Measurements from ENCODE around the gene INPP5D. TPM values are rescaled to one million over a fixed set of nuclear protein-coding genes. Genes with fewer than 3 reads are reported as not detected.

The INPP5D gene
- total and polyA plus RNA-seq, 2 donors (not counting 1 experiment from before 2014, with no cell fraction given): 0.01 to 0.33 TPM

DNA sequence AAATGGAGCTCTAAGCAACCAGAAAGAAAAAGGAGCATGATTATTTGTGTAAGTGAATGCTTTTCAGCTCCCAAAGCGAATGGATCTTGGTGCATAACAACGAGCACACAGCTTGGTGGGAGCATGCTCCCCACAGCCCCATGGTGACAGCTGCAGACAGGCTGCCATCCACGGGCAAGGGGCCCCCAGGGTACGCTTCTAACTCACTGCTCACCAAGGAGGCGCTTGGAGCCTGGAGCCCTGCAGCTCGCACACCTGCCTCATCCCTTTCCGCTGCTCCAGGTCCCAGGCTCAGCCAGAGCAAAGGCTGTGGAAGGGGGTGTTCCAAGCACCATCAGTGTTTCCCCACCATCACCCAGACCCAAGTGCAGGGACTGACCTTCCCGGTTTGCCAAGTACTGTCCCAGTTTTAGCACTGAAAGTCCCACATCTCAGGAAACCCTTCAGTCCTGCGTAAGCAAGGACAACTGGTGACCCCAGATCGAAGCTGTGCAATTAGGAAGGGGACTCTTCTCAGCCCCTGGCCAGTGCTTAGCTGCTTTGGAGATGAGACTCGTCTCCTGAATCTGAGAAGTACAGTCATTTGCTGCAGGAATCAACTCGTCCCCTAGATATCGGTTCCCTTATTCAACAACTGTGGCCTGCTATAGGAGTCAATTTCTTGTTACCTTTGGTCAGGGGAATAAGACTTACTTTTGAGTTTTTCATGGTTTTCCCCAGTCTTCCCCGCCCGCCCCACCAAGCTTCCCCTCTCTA lies 141.3 kb downstream of the INPP5D start:
- no peaks in the 10 kb centered on the region for H3K4me1 ChIP-seq (ENCODE audit: control insufficient read depth, extremely low read depth, insufficient read depth, low read length)
- no peaks in the 10 kb centered on the region for H3K36me3 ChIP-seq (ENCODE audit: control insufficient read depth, insufficient read depth, low read length)
- no peak overlapping the region for H3K27ac ChIP-seq (ENCODE audit: insufficient read depth, low read length)
- H3K79me2 ChIP-seq (ENCODE audit: control insufficient read depth, insufficient read depth, low read length): no peaks in the 10 kb centered on the region
- H3K4me2 ChIP-seq (ENCODE audit: extremely low read depth, insufficient read depth, low read length): no peak overlapping the region
- no peak overlapping the region for H2AFZ ChIP-seq (ENCODE audit: low read length)
- no peak overlapping the region for H3K4me3 ChIP-seq (replicated peaks in 1 of 4; ENCODE audit: control extremely low read depth in 1 of 4, insufficient read depth in 1 of 4, low read depth in 3 of 4, low read length in 4 of 4)
- H3K9ac ChIP-seq (ENCODE audit: insufficient read depth, low read length): no peak overlapping the region
- TF ChIP-seq EZH2 (IDR thresholded peaks at IDR 0.05; ENCODE audit: low read length, missing control alignments): no peak
- TF ChIP-seq, protein P1, sequence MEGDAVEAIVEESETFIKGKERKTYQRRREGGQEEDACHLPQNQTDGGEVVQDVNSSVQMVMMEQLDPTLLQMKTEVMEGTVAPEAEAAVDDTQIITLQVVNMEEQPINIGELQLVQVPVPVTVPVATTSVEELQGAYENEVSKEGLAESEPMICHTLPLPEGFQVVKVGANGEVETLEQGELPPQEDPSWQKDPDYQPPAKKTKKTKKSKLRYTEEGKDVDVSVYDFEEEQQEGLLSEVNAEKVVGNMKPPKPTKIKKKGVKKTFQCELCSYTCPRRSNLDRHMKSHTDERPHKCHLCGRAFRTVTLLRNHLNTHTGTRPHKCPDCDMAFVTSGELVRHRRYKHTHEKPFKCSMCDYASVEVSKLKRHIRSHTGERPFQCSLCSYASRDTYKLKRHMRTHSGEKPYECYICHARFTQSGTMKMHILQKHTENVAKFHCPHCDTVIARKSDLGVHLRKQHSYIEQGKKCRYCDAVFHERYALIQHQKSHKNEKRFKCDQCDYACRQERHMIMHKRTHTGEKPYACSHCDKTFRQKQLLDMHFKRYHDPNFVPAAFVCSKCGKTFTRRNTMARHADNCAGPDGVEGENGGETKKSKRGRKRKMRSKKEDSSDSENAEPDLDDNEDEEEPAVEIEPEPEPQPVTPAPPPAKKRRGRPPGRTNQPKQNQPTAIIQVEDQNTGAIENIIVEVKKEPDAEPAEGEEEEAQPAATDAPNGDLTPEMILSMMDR (conservative IDR thresholded peaks at IDR 0.05 in 1 of 2, IDR thresholded peaks at IDR 0.05 in 1 of 2; ENCODE audit: low read depth in 1 of 2, low read length in 2 of 2): no peak
- H3K9me3 ChIP-seq (ENCODE audit: control insufficient read depth, insufficient read depth, low read depth, low read length): no peaks in the 10 kb centered on the region
- H4K20me1 ChIP-seq (ENCODE audit: control insufficient read depth, extremely low read depth, insufficient read depth, low read length): no peaks in the 10 kb centered on the region
- peaks cover 2% of the 10 kb centered on the region for H3K27me3 ChIP-seq (ENCODE audit: control insufficient read depth, insufficient read depth, low read length)
- no peak for DNase-seq (ENCODE audit: low read depth in 2 of 2)

DNA sequence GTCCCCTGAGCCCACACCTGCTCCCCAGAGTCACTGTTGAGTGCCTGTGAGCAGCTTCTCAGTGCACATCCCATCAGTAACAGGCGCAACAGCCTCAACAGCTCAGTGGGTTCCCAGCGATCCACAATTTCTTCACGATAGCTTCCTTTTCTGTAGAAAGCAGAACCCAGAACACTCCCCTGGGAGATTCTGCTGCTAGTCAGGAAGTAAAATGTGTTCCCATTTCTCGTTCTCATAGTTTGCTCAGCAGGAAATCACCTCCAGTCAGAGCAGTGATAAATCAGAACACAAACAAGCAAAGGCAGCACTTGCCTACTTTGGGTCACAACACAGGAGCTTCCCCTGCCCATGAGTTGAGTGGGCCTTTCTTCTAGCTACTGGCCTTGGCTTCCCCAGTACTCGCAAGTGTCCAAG lies 142.4 kb downstream of the INPP5D start:
- no peaks in the 10 kb centered on the region for H3K4me1 ChIP-seq (ENCODE audit: control insufficient read depth, extremely low read depth, insufficient read depth, low read length)
- TF ChIP-seq, protein P1 (conservative IDR thresholded peaks at IDR 0.05 in 1 of 2, IDR thresholded peaks at IDR 0.05 in 1 of 2; ENCODE audit: low read depth in 1 of 2, low read length in 2 of 2): no peak
- no peak for TF ChIP-seq EZH2 (IDR thresholded peaks at IDR 0.05; ENCODE audit: low read length, missing control alignments)
- H3K9me3 ChIP-seq (ENCODE audit: control insufficient read depth, insufficient read depth, low read depth, low read length): no peaks in the 10 kb centered on the region
- no peaks in the 10 kb centered on the region for H4K20me1 ChIP-seq (ENCODE audit: control insufficient read depth, extremely low read depth, insufficient read depth, low read length)
- no peak overlapping the region for H2AFZ ChIP-seq (ENCODE audit: low read length)
- H3K4me3 ChIP-seq (replicated peaks in 1 of 4; ENCODE audit: control extremely low read depth in 1 of 4, insufficient read depth in 1 of 4, low read depth in 3 of 4, low read length in 4 of 4): no peak overlapping the region
- H3K79me2 ChIP-seq (ENCODE audit: control insufficient read depth, insufficient read depth, low read length): no peaks in the 10 kb centered on the region
- H3K27ac ChIP-seq (ENCODE audit: insufficient read depth, low read length): no peak overlapping the region
- no peaks in the 10 kb centered on the region for H3K36me3 ChIP-seq (ENCODE audit: control insufficient read depth, insufficient read depth, low read length)
- DNase-seq (ENCODE audit: low read depth in 2 of 2): no peak
- no peak overlapping the region for H3K9ac ChIP-seq (ENCODE audit: insufficient read depth, low read length)
- no peak overlapping the region for H3K4me2 ChIP-seq (ENCODE audit: extremely low read depth, insufficient read depth, low read length)
- no peaks in the 10 kb centered on the region for H3K27me3 ChIP-seq (ENCODE audit: control insufficient read depth, insufficient read depth, low read length)

DNA sequence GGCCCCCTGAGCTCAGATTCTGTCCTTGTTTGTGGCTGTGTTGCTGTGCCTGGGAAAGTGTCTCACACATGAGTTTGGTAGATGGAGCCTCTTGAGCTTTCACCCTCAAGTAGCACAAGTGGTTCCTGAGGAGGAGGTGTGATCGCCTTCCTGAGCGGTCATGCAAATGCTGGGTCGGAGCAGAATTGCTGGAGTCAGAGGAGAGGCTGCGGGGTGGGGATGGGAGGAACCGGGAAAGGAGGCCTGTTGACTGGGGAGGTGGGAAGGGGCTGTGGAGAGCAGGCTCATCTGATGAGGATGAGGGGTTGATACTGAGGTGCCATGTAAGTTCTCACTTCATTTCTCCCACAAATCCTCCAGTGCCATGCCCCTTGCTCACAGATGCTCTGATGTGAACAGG lies 142.9 kb downstream of the INPP5D start:
- no peak for DNase-seq (ENCODE audit: low read depth in 2 of 2)
- Histone ChIP-seq H4K20me1 (ENCODE audit: control insufficient read depth, extremely low read depth, insufficient read depth, low read length) (no peaks in the 10 kb centered on the region), H3K9ac (ENCODE audit: insufficient read depth, low read length) (no peak overlapping the region), H3K79me2 (ENCODE audit: control insufficient read depth, insufficient read depth, low read length) (no peaks in the 10 kb centered on the region), H3K36me3 (ENCODE audit: control insufficient read depth, insufficient read depth, low read length) (no peaks in the 10 kb centered on the region), H3K4me1 (ENCODE audit: control insufficient read depth, extremely low read depth, insufficient read depth, low read length) (no peaks in the 10 kb centered on the region), H3K9me3 (ENCODE audit: control insufficient read depth, insufficient read depth, low read depth, low read length) (no peaks in the 10 kb centered on the region), H3K27ac (ENCODE audit: insufficient read depth, low read length) (no peak overlapping the region), H3K27me3 (ENCODE audit: control insufficient read depth, insufficient read depth, low read length) (peaks cover 2% of the 10 kb centered on the region), H2AFZ (ENCODE audit: low read length) (no peak overlapping the region), H3K4me2 (ENCODE audit: extremely low read depth, insufficient read depth, low read length) (no peak overlapping the region), H3K4me3 (replicated peaks in 1 of 4; ENCODE audit: control extremely low read depth in 1 of 4, insufficient read depth in 1 of 4, low read depth in 3 of 4, low read length in 4 of 4) (no peak overlapping the region)
- TF ChIP-seq, protein P1 (conservative IDR thresholded peaks at IDR 0.05 in 1 of 2, IDR thresholded peaks at IDR 0.05 in 1 of 2; ENCODE audit: low read depth in 1 of 2, low read length in 2 of 2): no peak
- TF ChIP-seq EZH2 (IDR thresholded peaks at IDR 0.05; ENCODE audit: low read length, missing control alignments): no peak

All from fibroblast of lung (primary cell).